Astrocyte of the spinal cord (primary cell): Measurements from ENCODE around the gene DHX57.

Experiments
- DNase-seq: peaks from one replicate; pipeline ENCODE4 v3.0.0; 2011; ENCODE audit warnings: low read depth, low spot score
- H3K4me3 ChIP-seq: 2 replicates; pipeline ENCODE4 v1.5.1; 2011; ENCODE audit warnings: low read depth, mild to moderate bottlenecking, low read length, moderate library complexity
- in situ Hi-C: cut with HindIII; loops from 2 replicates; pipeline ENCODE4 v1.10.0; 2017; ENCODE audit warnings: low sequenced_read_pairs
- TF ChIP-seq, protein P1 (sequence below): IDR thresholded peaks from 2 replicates; pipeline ENCODE4 v1.5.1; 2012; ENCODE audit warnings: low read depth, mild to moderate bottlenecking, low read length, inconsistent platforms

DHX57 gene

DNA sequence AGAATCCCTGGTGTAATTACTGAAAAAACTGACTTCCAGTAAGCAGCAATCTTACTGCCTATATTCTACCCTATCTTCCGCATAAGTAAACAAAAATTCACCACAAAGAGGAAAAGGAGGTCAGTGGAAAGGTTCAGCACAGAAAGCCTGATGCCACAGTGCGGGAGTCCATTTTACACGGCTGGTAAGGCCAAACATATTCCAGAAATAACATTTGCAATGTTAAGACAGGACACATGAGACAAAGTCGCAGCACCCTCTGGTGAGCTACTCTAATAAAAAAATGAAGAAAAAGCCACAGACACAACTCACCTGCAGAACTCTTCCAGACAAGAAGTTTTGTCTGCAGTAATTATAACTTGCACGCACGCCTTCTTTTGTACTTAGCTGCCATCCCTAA is 57.2 kb downstream of the DHX57 start:
- TF ChIP-seq, protein P1, sequence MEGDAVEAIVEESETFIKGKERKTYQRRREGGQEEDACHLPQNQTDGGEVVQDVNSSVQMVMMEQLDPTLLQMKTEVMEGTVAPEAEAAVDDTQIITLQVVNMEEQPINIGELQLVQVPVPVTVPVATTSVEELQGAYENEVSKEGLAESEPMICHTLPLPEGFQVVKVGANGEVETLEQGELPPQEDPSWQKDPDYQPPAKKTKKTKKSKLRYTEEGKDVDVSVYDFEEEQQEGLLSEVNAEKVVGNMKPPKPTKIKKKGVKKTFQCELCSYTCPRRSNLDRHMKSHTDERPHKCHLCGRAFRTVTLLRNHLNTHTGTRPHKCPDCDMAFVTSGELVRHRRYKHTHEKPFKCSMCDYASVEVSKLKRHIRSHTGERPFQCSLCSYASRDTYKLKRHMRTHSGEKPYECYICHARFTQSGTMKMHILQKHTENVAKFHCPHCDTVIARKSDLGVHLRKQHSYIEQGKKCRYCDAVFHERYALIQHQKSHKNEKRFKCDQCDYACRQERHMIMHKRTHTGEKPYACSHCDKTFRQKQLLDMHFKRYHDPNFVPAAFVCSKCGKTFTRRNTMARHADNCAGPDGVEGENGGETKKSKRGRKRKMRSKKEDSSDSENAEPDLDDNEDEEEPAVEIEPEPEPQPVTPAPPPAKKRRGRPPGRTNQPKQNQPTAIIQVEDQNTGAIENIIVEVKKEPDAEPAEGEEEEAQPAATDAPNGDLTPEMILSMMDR = no peak
- in situ Hi-C loops = no loop called here
- no peak overlapping the region for H3K4me3 ChIP-seq
- no peak for DNase-seq

DNA sequence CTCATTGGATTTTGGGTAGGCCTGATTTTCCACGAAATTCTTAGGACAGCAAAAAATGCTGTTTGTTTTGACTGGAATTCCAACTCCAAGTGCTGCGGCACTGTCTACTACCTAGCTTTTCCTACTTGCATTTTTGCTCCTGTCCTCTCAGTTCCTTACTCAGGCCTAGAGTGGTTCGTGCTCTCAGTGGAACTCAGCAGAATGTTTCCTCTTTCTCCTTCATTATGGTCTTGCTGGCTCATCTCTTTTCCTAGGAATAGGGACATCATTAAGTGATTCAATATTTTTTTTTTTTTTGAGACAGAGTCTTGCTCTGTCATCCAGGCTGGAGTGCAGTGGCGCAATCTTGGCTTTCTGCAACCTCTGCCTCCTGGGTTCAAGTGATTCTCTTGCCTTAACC is 59.8 kb downstream of the DHX57 start:
- no peak overlapping the region for H3K4me3 ChIP-seq
- DNase-seq = no peak
- TF ChIP-seq, protein P1 = no peak
- in situ Hi-C loops = no loop called here

GRCh38 chr2:38810488-38810887 is 65.2 kb downstream of the DHX57 start:
- in situ Hi-C loops = no loop called here
- no peak for DNase-seq
- TF ChIP-seq, protein P1 = no peak
- H3K4me3 ChIP-seq = no peak overlapping the region

- TF ChIP-seq, protein P1 = no peak
- no peak overlapping the region for H3K4me3 ChIP-seq
- no peak for DNase-seq
- in situ Hi-C loops = no loop called here
Observed at GRCh38 chr2:38808677-38809076, 67.1 kb downstream of the DHX57 start.

GRCh38 chr2:38806733-38807059 is 69.0 kb downstream of the DHX57 start:
- DNase-seq = no peak
- in situ Hi-C loops = no loop called here
- no peak overlapping the region for H3K4me3 ChIP-seq
- TF ChIP-seq, protein P1 = no peak

GRCh38 chr2:38806015-38806732 is 69.6 kb downstream of the DHX57 start:
- no peak for DNase-seq
- TF ChIP-seq, protein P1 = no peak
- in situ Hi-C loops = no loop called here
- H3K4me3 ChIP-seq = no peak overlapping the region

GRCh38 chr2:38797953-38798352 is 77.8 kb downstream of the DHX57 start:
- no peak for DNase-seq
- in situ Hi-C loops = no loop called here
- TF ChIP-seq, protein P1 = no peak
- H3K4me3 ChIP-seq = no peak overlapping the region
